UCSD-AML1 (cell line): ENCODE measurements around the gene VTI1B.

Experiments used
- DNase-seq: peaks from one replicate; lab custom pipeline; 2025; ENCODE audit not compliant: unreplicated experiment; lab: John Stamatoyannopoulos, UW

The VTI1B gene

GRCh38 chr14:67680121-67680602, 5.7 kb upstream of the VTI1B start:
- no peak for DNase-seq

GRCh38 chr14:67679006-67679405, 4.6 kb upstream of the VTI1B start:
- no peak for DNase-seq

GRCh38 chr14:67675219-67675582, 769 bp upstream of the VTI1B start:
- no peak for DNase-seq

- peak; percentile 70 for DNase-seq
Measured at GRCh38 chr14:67674139-67674479, 323 bp downstream of the VTI1B start.

GRCh38 chr14:67673451-67673850, 981 bp downstream of the VTI1B start:
- no peak for DNase-seq

- DNase-seq, result no peak
Measured at GRCh38 chr14:67668559-67668958, 5.9 kb downstream of the VTI1B start.

- no peak for DNase-seq
Measured at GRCh38 chr14:67666750-67667449, 7.5 kb downstream of the VTI1B start.

GRCh38 chr14:67665868-67666267, 8.6 kb downstream of the VTI1B start:
- no peak for DNase-seq

GRCh38 chr14:67663633-67664032, 10.8 kb downstream of the VTI1B start:
- no peak for DNase-seq

- no peak for DNase-seq
Measured at GRCh38 chr14:67653651-67654280, 20.7 kb downstream of the VTI1B start.

- DNase-seq, result no peak
Measured at GRCh38 chr14:67652189-67652588, 22.2 kb downstream of the VTI1B start.

- DNase-seq, result no peak
Measured at GRCh38 chr14:67650694-67651093, 23.7 kb downstream of the VTI1B start.

GRCh38 chr14:67650151-67650550, 24.3 kb downstream of the VTI1B start:
- DNase-seq, result no peak

GRCh38 chr14:67646131-67646530, 28.3 kb downstream of the VTI1B start:
- no peak for DNase-seq

GRCh38 chr14:67645414-67645813, 29.0 kb downstream of the VTI1B start:
- DNase-seq, result no peak

- DNase-seq, result no peak
Measured at GRCh38 chr14:67644428-67644827, 30.0 kb downstream of the VTI1B start.

GRCh38 chr14:67643713-67644112, 30.7 kb downstream of the VTI1B start:
- no peak for DNase-seq

- no peak for DNase-seq
Measured at GRCh38 chr14:67641902-67642749, 32.3 kb downstream of the VTI1B start.

- no peak for DNase-seq
Measured at GRCh38 chr14:67641480-67641879, 33.0 kb downstream of the VTI1B start.

GRCh38 chr14:67638642-67639041, 35.8 kb downstream of the VTI1B start:
- no peak for DNase-seq

GRCh38 chr14:67636361-67636919, 38.0 kb downstream of the VTI1B start:
- DNase-seq, result no peak
